GM18507 (cell line): ENCODE data around the gene EPB41L3.

Source experiments
- DNase-seq: peaks from one replicate; pipeline ENCODE4 v3.0.0; 2011; ENCODE audit warnings: low read depth; ENCODE audit not compliant: insufficient read length; ENCODE audit errors: extremely low spot score
- FAIRE-seq: peaks from 2 replicates; lab custom pipeline; 2011; peaks lifted over from hg19 to GRCh38; lab: Jason Lieb, UNC

EPB41L3 gene

GRCh38 chr18:5422626-5423025 is 121.2 kb downstream of the EPB41L3 start:
- DNase-seq (no peak), FAIRE-seq (no peak)

GRCh38 chr18:5421981-5422380 is 121.8 kb downstream of the EPB41L3 start:
- FAIRE-seq = no peak
- DNase-seq = no peak

GRCh38 chr18:5420906-5421305 is 122.9 kb downstream of the EPB41L3 start:
- no peak for DNase-seq
- FAIRE-seq = no peak

- FAIRE-seq = no peak
These were observed 124.2 kb downstream of the EPB41L3 start for GRCh38 chr18:5419601-5420000.

GRCh38 chr18:5419030-5419429 is 124.8 kb downstream of the EPB41L3 start:
- no peak for DNase-seq
- no peak for FAIRE-seq

More at GRCh38 chr18:5419601-5420000, 124.2 kb downstream of the EPB41L3 start:
- DNase-seq = no peak

GRCh38 chr18:5417342-5417741 is 126.5 kb downstream of the EPB41L3 start:
- FAIRE-seq = no peak
- DNase-seq = no peak

GRCh38 chr18:5416112-5416511 is 127.7 kb downstream of the EPB41L3 start:
- DNase-seq = no peak
- FAIRE-seq = no peak

- DNase-seq (no peak), FAIRE-seq (no peak)
These were observed 128.1 kb downstream of the EPB41L3 start for GRCh38 chr18:5415665-5416064.

- no peak for FAIRE-seq
- DNase-seq = no peak
These were observed 128.8 kb downstream of the EPB41L3 start for GRCh38 chr18:5415031-5415430.

- DNase-seq (no peak), FAIRE-seq (no peak)
These were observed 129.3 kb downstream of the EPB41L3 start for GRCh38 chr18:5414546-5414945.

GRCh38 chr18:5413447-5413846 is 130.3 kb downstream of the EPB41L3 start:
- DNase-seq (no peak), FAIRE-seq (no peak)

- no peak for FAIRE-seq
- no peak for DNase-seq
These were observed 133.2 kb downstream of the EPB41L3 start for GRCh38 chr18:5410582-5410981.

GRCh38 chr18:5398269-5398668 is 145.5 kb downstream of the EPB41L3 start:
- FAIRE-seq = no peak

GRCh38 chr18:5397102-5397501 is 146.7 kb downstream of the EPB41L3 start:
- FAIRE-seq (no peak), DNase-seq (no peak)

More at GRCh38 chr18:5398269-5398668, 145.5 kb downstream of the EPB41L3 start:
- no peak for DNase-seq

GRCh38 chr18:5395860-5396448 is 147.8 kb downstream of the EPB41L3 start:
- FAIRE-seq = no peak
- DNase-seq = no peak

- FAIRE-seq = no peak
These were observed 150.0 kb downstream of the EPB41L3 start for GRCh38 chr18:5393779-5394178.

GRCh38 chr18:5391409-5391808 is 152.4 kb downstream of the EPB41L3 start:
- DNase-seq (no peak), FAIRE-seq (no peak)

More at GRCh38 chr18:5393779-5394178, 150.0 kb downstream of the EPB41L3 start:
- DNase-seq = no peak

- FAIRE-seq = no peak
These were observed 154.4 kb downstream of the EPB41L3 start for GRCh38 chr18:5389356-5389755.

GRCh38 chr18:5388896-5389295 is 154.9 kb downstream of the EPB41L3 start:
- no peak for DNase-seq
- FAIRE-seq = no peak

More at GRCh38 chr18:5389356-5389755, 154.4 kb downstream of the EPB41L3 start:
- DNase-seq = no peak

GRCh38 chr18:5380586-5380985 is 163.2 kb downstream of the EPB41L3 start:
- no peak for DNase-seq
- no peak for FAIRE-seq

- no peak for DNase-seq
- no peak for FAIRE-seq
These were observed 166.8 kb downstream of the EPB41L3 start for GRCh38 chr18:5376986-5377385.

- no peak for DNase-seq
- FAIRE-seq = no peak
These were observed 173.5 kb downstream of the EPB41L3 start for GRCh38 chr18:5370332-5370731.
